Activated CD8-positive, alpha-beta T cell treated with anti-CD3 and anti-CD28 coated beads for 36 hours (primary cell): ENCODE results near the gene UCP2. TPM values are rescaled to one million over a fixed set of nuclear protein-coding genes. Genes with fewer than 3 reads are reported as not detected.
"Not testable (repeated sequence)": the region's sequence is repeated elsewhere in the genome, so short reads cannot be mapped to it uniquely, and the experiment has no call there.

Source experiments
- ATAC-seq: fragments of 200-7000 bp; cut with Tn5 transposase; one replicate; pipeline ENCODE4 v1.10.0; 2021; ENCODE audit warnings: mild to moderate bottlenecking, moderate library complexity
- CTCF ChIA-PET: fragments of 350-600 bp; sonication (Branson Sonifier 250); formaldehyde crosslinking; loops from one replicate; lab custom pipeline; 2021; ENCODE audit warnings: antibody characterized with exemption; lab: Charles Lee
- POLR2A ChIA-PET: fragments of 350-600 bp; sonication (Branson Sonifier 250); formaldehyde crosslinking; loops from one replicate; lab custom pipeline; 2021; ENCODE audit warnings: antibody characterized with exemption; lab: Charles Lee
- DNase-seq: peaks from one replicate; pipeline ENCODE4 v3.0.0-alpha.2; 2020
- H3K27ac Mint-ChIP-seq: one replicate; pipeline ENCODE4 v1.8.0; 2021; ENCODE audit warnings: mild to moderate bottlenecking, mixed read lengths
- H3K27me3 Mint-ChIP-seq: one replicate; pipeline ENCODE4 v1.8.0; 2021; ENCODE audit warnings: mixed read lengths
- H3K36me3 Mint-ChIP-seq: one replicate; pipeline ENCODE4 v1.8.0; 2021; ENCODE audit warnings: low read depth, mixed read lengths
- H3K4me1 Mint-ChIP-seq: one replicate; pipeline ENCODE4 v1.8.0; 2021; ENCODE audit warnings: low read depth, mixed read lengths
- H3K4me3 Mint-ChIP-seq: one replicate; pipeline ENCODE4 v1.8.0; 2021; ENCODE audit warnings: mild to moderate bottlenecking, moderate library complexity, mixed read lengths
- H3K9me3 Mint-ChIP-seq: one replicate; pipeline ENCODE4 v1.8.0; 2021; ENCODE audit warnings: mixed read lengths
- CTCF ChIP-seq: fragments of 200-600 bp; IDR thresholded peaks from one replicate; pipeline ENCODE4 v1.8.0; 2022; ENCODE audit warnings: antibody characterized with exemption, mild to moderate bottlenecking
- intact Hi-C: fragments of 100-400 bp; cut with micrococcal nuclease; formaldehyde crosslinking; loops from one replicate; pipeline ENCODE4 v1.10.0; 2022
- total RNA-seq, 2 experiments: library from RNA; stranded (reverse); gene quantifications; one replicate each; pipeline ENCODE4 v1.2.3, GENCODE V29; 2021

Gene UCP2
- total RNA-seq, 2 experiments from 2014 or later, result 244 to 252 TPM

- intact Hi-C loops, result loop anchor here (10.0 kb wide), 1 partner anchor 187 kb away; the partner anchor contains the start of genes C2CD3 and PPME1
- Mint-ChIP-seq H3K4me3 (no peak overlapping the region), H3K4me1 (peaks cover 41% of the 10 kb centered on the region), H3K9me3 (no peaks in the 10 kb centered on the region), H3K27ac (no peak overlapping the region), H3K36me3 (no peaks in the 10 kb centered on the region), H3K27me3 (no peaks in the 10 kb centered on the region)
- ATAC-seq (no peak), DNase-seq (no peak)
- TF ChIP-seq CTCF, result no peak
- ChIA-PET CTCF (no interaction called here), POLR2A (interaction anchor here (2.3 kb wide), 1 partner anchor 17 kb away, joined by 7 read pairs; no protein-coding TSS in a partner anchor)
These were observed 5.6 kb upstream of the UCP2 start for GRCh38 chr11:73988227-73988626.

GRCh38 chr11:73985661-73986060, 3.0 kb upstream of the UCP2 start:
- intact Hi-C loops, result loop anchor here (10.0 kb wide), 1 partner anchor 189 kb away; the partner anchor contains the start of genes C2CD3 and PPME1
- H3K9me3 Mint-ChIP-seq, H3K4me3 Mint-ChIP-seq, CTCF ChIA-PET, ATAC-seq, H3K27me3 Mint-ChIP-seq, DNase-seq: not testable (repeated sequence)
- Mint-ChIP-seq H3K27ac (peak overlapping the region; percentile 23), H3K4me1 (peaks cover 21% of the 10 kb centered on the region), H3K36me3 (peaks cover 16% of the 10 kb centered on the region)
- POLR2A ChIA-PET, result interaction anchor here (10.2 kb wide), 1 partner anchor 11 kb away, joined by 176 read pairs; no protein-coding TSS in a partner anchor

- ATAC-seq (no peak), DNase-seq (no peak)
- TF ChIP-seq CTCF, result no peak
- ChIA-PET POLR2A (interaction anchor here (1.6 to 16.4 kb wide), 6 partner anchors 9 to 46 kb away, joined by 6 to 269 read pairs (median 44); partner anchors contain the start of gene UCP3), CTCF (interaction anchor here (1.0 to 4.7 kb wide), 3 partner anchors 11 to 20 kb away, joined by 4 to 17 read pairs (median 4); no protein-coding TSS in a partner anchor)
- Mint-ChIP-seq H3K9me3 (no peaks in the 10 kb centered on the region), H3K27ac (peak overlapping the region; percentile 95), H3K4me1 (peaks cover 33% of the 10 kb centered on the region), H3K36me3 (peaks cover 32% of the 10 kb centered on the region), H3K27me3 (no peaks in the 10 kb centered on the region), H3K4me3 (peak overlapping the region; percentile 86)
- intact Hi-C loops, result loop anchor here (5.0 to 10.0 kb wide), 2 partner anchors 33 to 191 kb away; partner anchors contain the start of genes C2CD3 and PPME1
These were observed 1.3 kb upstream of the UCP2 start for GRCh38 chr11:73983741-73984538.

GRCh38 chr11:73982990-73983740, 522 bp upstream of the UCP2 start:
- Mint-ChIP-seq H3K4me3 (peak overlapping the region; percentile 86), H3K9me3 (no peaks in the 10 kb centered on the region), H3K4me1 (peaks cover 41% of the 10 kb centered on the region), H3K27ac (peak overlapping the region; percentile 95), H3K36me3 (peaks cover 40% of the 10 kb centered on the region), H3K27me3 (no peaks in the 10 kb centered on the region)
- DNase-seq (peak; percentile 97), ATAC-seq (peak; percentile 85)
- intact Hi-C loops, result loop anchor here (5.0 to 10.0 kb wide), 2 partner anchors 34 to 192 kb away; partner anchors contain the start of genes C2CD3 and PPME1
- CTCF ChIA-PET, result interaction anchor here (1.0 to 4.7 kb wide), 3 partner anchors 11 to 19 kb away, joined by 4 to 17 read pairs (median 4); no protein-coding TSS in a partner anchor
- no peak for TF ChIP-seq CTCF
- POLR2A ChIA-PET, result interaction anchor here (0.9 to 16.4 kb wide), 9 partner anchors 8 to 54 kb away, joined by 3 to 269 read pairs (median 43); partner anchors contain the start of gene UCP3
